Panc1 (cell line): ENCODE measurements around the gene KCNRG. TPM values are rescaled to one million over a fixed set of nuclear protein-coding genes. Genes with fewer than 3 reads are reported as not detected.
"Not testable (repeated sequence)": the region's sequence is repeated elsewhere in the genome, so short reads cannot be mapped to it uniquely, and the experiment has no call there.

Experiments used
- ATAC-seq: fragments of 200-7000 bp; cut with Tn5 transposase; 2 replicates; pipeline ENCODE4 v1.9.1; 2020; ENCODE audit warnings: mild to moderate bottlenecking, moderate library complexity
- BruUV-seq: library from RNA; stranded (reverse); fragments of 400-500 nt; replicated peaks from 2 replicates; lab custom pipeline; 2021; lab: Mats Ljungman, UMichigan
- CTCF ChIA-PET: fragments of 300-600 bp; sonication (Branson Sonifier 250); formaldehyde crosslinking; loops from one replicate; lab custom pipeline; 2022; ENCODE audit warnings: antibody characterized with exemption; lab: Charles Lee
- POLR2A ChIA-PET: fragments of 300-600 bp; sonication (Branson Sonifier 250); formaldehyde crosslinking; loops from one replicate; lab custom pipeline; 2022; ENCODE audit warnings: antibody characterized with exemption; lab: Charles Lee
- DNase-seq: peaks from one replicate; pipeline ENCODE4 v3.0.0-alpha.2; 2010; ENCODE audit warnings: low read depth, low spot score
- H3K27ac ChIP-seq: 2 replicates; pipeline ENCODE4 v1.5.1; 2011; ENCODE audit warnings: mild to moderate bottlenecking, low read length, inconsistent platforms
- H3K27me3 ChIP-seq: fragments of 200-500 bp; sonication (Bioruptor generic); 2 replicates; pipeline ENCODE4 v1.6.0; 2014; ENCODE audit warnings: low read length, inconsistent platforms; ENCODE audit not compliant: control insufficient read depth, insufficient read depth
- H3K36me3 ChIP-seq: fragments of 200-500 bp; sonication (Bioruptor generic); 2 replicates; pipeline ENCODE4 v1.5.1; 2014; ENCODE audit warnings: inconsistent platforms, mild to moderate bottlenecking, low read length, moderate library complexity; ENCODE audit not compliant: control insufficient read depth, insufficient read depth
- H3K4me1 ChIP-seq: 2 replicates; pipeline ENCODE4 v1.5.1; 2011; ENCODE audit warnings: inconsistent platforms, mild to moderate bottlenecking, low read length, moderate library complexity; ENCODE audit not compliant: control insufficient read depth, insufficient read depth
- H3K4me3 ChIP-seq, 2 experiments: 2 replicates each; pipeline ENCODE4 v1.5.1; 2011 to 2012; ENCODE audit warnings: low read depth in 2 of 2, low read length in 2 of 2, mild to moderate bottlenecking in 2 of 2, inconsistent platforms in 1 of 2, moderate library complexity in 1 of 2
- H3K9me3 ChIP-seq: fragments of 200-500 bp; sonication (Bioruptor generic); 2 replicates; pipeline ENCODE4 v1.5.1; 2014; ENCODE audit warnings: low read depth, mild to moderate bottlenecking, inconsistent platforms, low read length, moderate library complexity; ENCODE audit not compliant: control insufficient read depth, insufficient read depth
- POLR2AphosphoS5 ChIP-seq: IDR thresholded peaks from 2 replicates; pipeline ENCODE4 v1.6.1; 2012; ENCODE audit warnings: mild to moderate bottlenecking, low read depth, low read length, moderate library complexity
- SIN3A ChIP-seq: IDR thresholded peaks from 2 replicates; pipeline ENCODE4 v1.6.1; 2012; ENCODE audit warnings: low read depth, mild to moderate bottlenecking, low read length, moderate library complexity, borderline replicate concordance; ENCODE audit not compliant: insufficient read depth
- TCF7L2 ChIP-seq: IDR thresholded peaks from 2 replicates; pipeline ENCODE4 v1.6.1; 2011; ENCODE audit warnings: mild to moderate bottlenecking, low read depth, low read length, inconsistent platforms
- in situ Hi-C: cut with HindIII; loops from 2 replicates; pipeline ENCODE4 v1.10.0; 2016; ENCODE audit warnings: low sequenced_read_pairs, low pct_unique_long_range_greater_than_20kb
- intact Hi-C: fragments of 100-400 bp; cut with micrococcal nuclease; formaldehyde crosslinking; loops from one replicate; pipeline ENCODE4 v1.10.0; 2022; ENCODE audit not compliant: unreplicated experiment
- total RNA-seq: library from RNA; stranded (reverse); gene quantifications from one replicate; pipeline ENCODE4 v1.2.1, GENCODE V29; 2021; ENCODE audit not compliant: unreplicated experiment
- TF ChIP-seq, protein P1 (sequence below), 2 experiments: IDR thresholded peaks; 2 replicates each; pipeline ENCODE4 v1.6.1; 2011 to 2012; ENCODE audit warnings: low read depth in 2 of 2, control low read depth in 1 of 2, low read length in 1 of 2, mild to moderate bottlenecking in 1 of 2, moderate library complexity in 1 of 2; ENCODE audit not compliant: insufficient read depth in 1 of 2
- TF ChIP-seq, protein P2 (sequence below): fragments of 450-650 bp; IDR thresholded peaks from 2 replicates; pipeline ENCODE4 v1.5.1; 2017; ENCODE audit warnings: mild to moderate bottlenecking

Gene KCNRG
- total RNA-seq, 1 experiment from 2014 or later = 0.31 TPM

DNA sequence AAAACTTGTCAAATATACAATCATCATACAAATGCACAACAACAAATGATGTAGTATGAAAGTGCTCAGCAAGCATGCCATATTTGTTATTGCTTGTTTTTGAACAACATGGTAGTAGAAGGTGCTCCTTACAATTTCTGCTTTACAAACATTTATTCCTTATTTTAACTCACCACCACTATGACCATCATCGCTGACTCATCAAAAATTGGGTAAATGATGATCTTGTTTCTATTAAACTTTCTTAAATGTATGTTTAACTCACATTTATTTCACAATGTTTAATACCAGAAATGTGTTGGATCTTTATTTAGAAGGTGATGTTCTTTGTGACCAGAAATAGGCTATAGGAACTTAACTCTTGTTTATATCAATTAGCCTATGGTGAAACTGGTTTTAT is 45.5 kb downstream of the KCNRG start:
- no peaks in the 10 kb centered on the region for H3K9me3 ChIP-seq
- in situ Hi-C loops = no loop called here
- intact Hi-C loops = no loop called here
- peaks cover 8% of the 10 kb centered on the region; the same call in 1 of the 2 replicates for H3K36me3 ChIP-seq
- no TSS peak for BruUV-seq
- TF ChIP-seq TCF7L2 (no peak), POLR2AphosphoS5 (no peak), SIN3A (no peak)
- TF ChIP-seq, protein P1, sequence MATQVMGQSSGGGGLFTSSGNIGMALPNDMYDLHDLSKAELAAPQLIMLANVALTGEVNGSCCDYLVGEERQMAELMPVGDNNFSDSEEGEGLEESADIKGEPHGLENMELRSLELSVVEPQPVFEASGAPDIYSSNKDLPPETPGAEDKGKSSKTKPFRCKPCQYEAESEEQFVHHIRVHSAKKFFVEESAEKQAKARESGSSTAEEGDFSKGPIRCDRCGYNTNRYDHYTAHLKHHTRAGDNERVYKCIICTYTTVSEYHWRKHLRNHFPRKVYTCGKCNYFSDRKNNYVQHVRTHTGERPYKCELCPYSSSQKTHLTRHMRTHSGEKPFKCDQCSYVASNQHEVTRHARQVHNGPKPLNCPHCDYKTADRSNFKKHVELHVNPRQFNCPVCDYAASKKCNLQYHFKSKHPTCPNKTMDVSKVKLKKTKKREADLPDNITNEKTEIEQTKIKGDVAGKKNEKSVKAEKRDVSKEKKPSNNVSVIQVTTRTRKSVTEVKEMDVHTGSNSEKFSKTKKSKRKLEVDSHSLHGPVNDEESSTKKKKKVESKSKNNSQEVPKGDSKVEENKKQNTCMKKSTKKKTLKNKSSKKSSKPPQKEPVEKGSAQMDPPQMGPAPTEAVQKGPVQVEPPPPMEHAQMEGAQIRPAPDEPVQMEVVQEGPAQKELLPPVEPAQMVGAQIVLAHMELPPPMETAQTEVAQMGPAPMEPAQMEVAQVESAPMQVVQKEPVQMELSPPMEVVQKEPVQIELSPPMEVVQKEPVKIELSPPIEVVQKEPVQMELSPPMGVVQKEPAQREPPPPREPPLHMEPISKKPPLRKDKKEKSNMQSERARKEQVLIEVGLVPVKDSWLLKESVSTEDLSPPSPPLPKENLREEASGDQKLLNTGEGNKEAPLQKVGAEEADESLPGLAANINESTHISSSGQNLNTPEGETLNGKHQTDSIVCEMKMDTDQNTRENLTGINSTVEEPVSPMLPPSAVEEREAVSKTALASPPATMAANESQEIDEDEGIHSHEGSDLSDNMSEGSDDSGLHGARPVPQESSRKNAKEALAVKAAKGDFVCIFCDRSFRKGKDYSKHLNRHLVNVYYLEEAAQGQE (IDR thresholded peaks at IDR 0.05; ENCODE audit: insufficient read depth in 1 of 2, low read depth in 2 of 2, low read length in 1 of 2) = no peak
- TF ChIP-seq, protein P2, sequence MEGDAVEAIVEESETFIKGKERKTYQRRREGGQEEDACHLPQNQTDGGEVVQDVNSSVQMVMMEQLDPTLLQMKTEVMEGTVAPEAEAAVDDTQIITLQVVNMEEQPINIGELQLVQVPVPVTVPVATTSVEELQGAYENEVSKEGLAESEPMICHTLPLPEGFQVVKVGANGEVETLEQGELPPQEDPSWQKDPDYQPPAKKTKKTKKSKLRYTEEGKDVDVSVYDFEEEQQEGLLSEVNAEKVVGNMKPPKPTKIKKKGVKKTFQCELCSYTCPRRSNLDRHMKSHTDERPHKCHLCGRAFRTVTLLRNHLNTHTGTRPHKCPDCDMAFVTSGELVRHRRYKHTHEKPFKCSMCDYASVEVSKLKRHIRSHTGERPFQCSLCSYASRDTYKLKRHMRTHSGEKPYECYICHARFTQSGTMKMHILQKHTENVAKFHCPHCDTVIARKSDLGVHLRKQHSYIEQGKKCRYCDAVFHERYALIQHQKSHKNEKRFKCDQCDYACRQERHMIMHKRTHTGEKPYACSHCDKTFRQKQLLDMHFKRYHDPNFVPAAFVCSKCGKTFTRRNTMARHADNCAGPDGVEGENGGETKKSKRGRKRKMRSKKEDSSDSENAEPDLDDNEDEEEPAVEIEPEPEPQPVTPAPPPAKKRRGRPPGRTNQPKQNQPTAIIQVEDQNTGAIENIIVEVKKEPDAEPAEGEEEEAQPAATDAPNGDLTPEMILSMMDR = no peak
- no peak overlapping the region for H3K27ac ChIP-seq
- H3K4me1 ChIP-seq = no peaks in the 10 kb centered on the region
- ChIA-PET POLR2A (no interaction called here), CTCF (no interaction called here)
- no peak overlapping the region for H3K4me3 ChIP-seq
- DNase-seq = no peak
- no peaks in the 10 kb centered on the region for H3K27me3 ChIP-seq
- ATAC-seq = no peak

DNA sequence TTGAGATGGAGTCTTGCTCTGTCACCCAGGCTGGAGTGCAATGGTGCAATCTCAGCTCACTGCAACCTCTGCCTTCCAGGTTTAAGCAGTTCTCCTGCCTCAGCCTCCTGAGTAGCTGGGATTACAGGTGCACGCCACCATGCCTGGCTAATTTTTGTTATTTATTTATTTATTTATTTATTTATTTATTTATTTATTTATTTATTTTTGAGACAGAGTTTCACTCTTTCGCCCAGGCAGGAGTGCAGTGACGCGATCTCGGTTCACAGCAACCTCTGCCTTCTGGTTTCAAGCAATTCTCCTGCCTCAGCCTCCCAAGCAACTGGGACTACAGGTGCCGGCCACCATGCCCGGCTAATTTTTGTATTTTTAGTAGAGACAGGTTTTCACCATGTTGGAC is 47.1 kb downstream of the KCNRG start:
- POLR2A ChIA-PET = not testable (repeated sequence)

DNA sequence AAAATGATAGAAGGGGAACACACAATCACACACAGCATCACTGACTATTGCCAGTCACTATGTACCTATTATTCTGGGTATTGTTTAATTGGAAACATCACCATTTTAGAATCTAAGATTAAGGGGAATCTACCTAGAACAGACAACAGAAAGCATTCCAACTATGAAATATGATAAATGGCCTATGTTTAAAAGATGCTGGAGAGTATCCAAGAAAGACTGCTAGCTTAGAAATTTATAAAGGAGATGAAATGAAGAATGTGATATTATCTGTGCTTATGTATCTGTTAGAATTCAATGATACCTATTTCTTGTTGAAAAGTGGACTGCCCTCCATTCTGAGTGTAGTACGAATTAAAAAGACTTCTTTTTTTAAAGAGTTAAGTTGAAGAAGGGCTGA is 50.5 kb downstream of the KCNRG start:
- H3K4me3 ChIP-seq = no peak overlapping the region
- no peak for TF ChIP-seq SIN3A
- no peak for TF ChIP-seq TCF7L2
- TF ChIP-seq, protein P2 = no peak
- TF ChIP-seq, protein P1 (IDR thresholded peaks at IDR 0.05; ENCODE audit: insufficient read depth in 1 of 2, low read depth in 2 of 2, low read length in 1 of 2) = no peak
- no peak for TF ChIP-seq POLR2AphosphoS5
- no peak for ATAC-seq
- POLR2A ChIA-PET = no interaction called here
- no peaks in the 10 kb centered on the region for H3K9me3 ChIP-seq
- CTCF ChIA-PET = no interaction called here
- no TSS peak for BruUV-seq
- no peak for DNase-seq
- H3K27ac ChIP-seq = no peak overlapping the region
- intact Hi-C loops (no loop called here), in situ Hi-C loops (no loop called here)
- H3K27me3 ChIP-seq = no peaks in the 10 kb centered on the region
- peaks cover 6% of the 10 kb centered on the region; the same call in 1 of the 2 replicates for H3K4me1 ChIP-seq
- peaks cover 25% of the 10 kb centered on the region; the same call in 1 of the 2 replicates for H3K36me3 ChIP-seq

More for the DNA sequence above, 47.1 kb downstream of the KCNRG start:
- intact Hi-C loops, in situ Hi-C loops, H3K4me1 ChIP-seq, H3K36me3 ChIP-seq, H3K4me3 ChIP-seq, BruUV-seq, H3K27ac ChIP-seq, ATAC-seq, H3K9me3 ChIP-seq, DNase-seq, CTCF ChIA-PET, H3K27me3 ChIP-seq: not testable (repeated sequence)
